Stimulated activated memory B cell treated with anti-CD40 and anti-IgM and Interleukin-4, amounts not matched to agents 10 μg/mL and 1 μg/mL and 100 μg/mL, for 72 hours (primary cell): ENCODE measurements around the gene MOB3B.

Experiments
- ATAC-seq: fragments of 150-1000 bp; cut with Tn5 transposase; 2 replicates; pipeline ENCODE4 v1.10.0; 2021
- H3K27ac Mint-ChIP-seq: one replicate; pipeline ENCODE4 v1.8.0; 2022; ENCODE audit warnings: mild to moderate bottlenecking, mixed read lengths
- H3K27me3 Mint-ChIP-seq: one replicate; pipeline ENCODE4 v1.8.0; 2022; ENCODE audit warnings: mixed read lengths
- H3K36me3 Mint-ChIP-seq: one replicate; pipeline ENCODE4 v1.8.0; 2022; ENCODE audit warnings: mixed read lengths
- H3K4me1 Mint-ChIP-seq: one replicate; pipeline ENCODE4 v1.8.0; 2022; ENCODE audit warnings: mixed read lengths
- H3K4me3 Mint-ChIP-seq: one replicate; pipeline ENCODE4 v1.8.0; 2022; ENCODE audit warnings: mild to moderate bottlenecking, moderate library complexity, mixed read lengths
- H3K9me3 Mint-ChIP-seq: one replicate; pipeline ENCODE4 v1.8.0; 2022; ENCODE audit warnings: mixed read lengths

MOB3B gene

DNA sequence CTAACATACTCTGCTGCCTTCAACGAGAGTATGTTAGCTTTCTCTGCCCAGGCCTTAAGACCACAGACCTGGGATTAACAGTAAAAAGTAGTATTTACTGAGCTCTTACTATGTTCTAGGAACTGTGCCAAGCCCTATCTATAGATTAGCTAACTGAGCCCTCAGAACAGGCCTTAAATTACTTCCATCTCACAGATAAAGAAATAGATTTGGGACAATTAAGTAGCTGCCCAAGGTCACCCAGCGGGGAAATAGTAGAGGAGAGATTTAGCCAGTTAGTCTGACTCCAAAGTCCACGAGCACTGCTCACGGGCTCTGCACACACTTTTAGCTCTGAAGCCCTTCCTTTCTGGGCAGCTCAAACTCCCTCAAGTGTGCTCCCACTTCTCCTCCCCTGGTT is 168.1 kb downstream of the MOB3B start:
- Mint-ChIP-seq H3K4me1 (peaks cover 26% of the 10 kb centered on the region), H3K9me3 (no peaks in the 10 kb centered on the region), H3K4me3 (no peak overlapping the region), H3K27me3 (no peaks in the 10 kb centered on the region), H3K36me3 (peaks cover 11% of the 10 kb centered on the region), H3K27ac (no peak overlapping the region)
- ATAC-seq: no peak

GRCh38 chr9:27359763-27360162 is 169.9 kb downstream of the MOB3B start:
- no peak for ATAC-seq
- H3K27me3 Mint-ChIP-seq: no peaks in the 10 kb centered on the region
- peaks cover 17% of the 10 kb centered on the region for H3K4me1 Mint-ChIP-seq
- no peak overlapping the region for H3K4me3 Mint-ChIP-seq
- no peak overlapping the region for H3K27ac Mint-ChIP-seq
- H3K9me3 Mint-ChIP-seq: no peaks in the 10 kb centered on the region
- peaks cover 11% of the 10 kb centered on the region for H3K36me3 Mint-ChIP-seq

DNA sequence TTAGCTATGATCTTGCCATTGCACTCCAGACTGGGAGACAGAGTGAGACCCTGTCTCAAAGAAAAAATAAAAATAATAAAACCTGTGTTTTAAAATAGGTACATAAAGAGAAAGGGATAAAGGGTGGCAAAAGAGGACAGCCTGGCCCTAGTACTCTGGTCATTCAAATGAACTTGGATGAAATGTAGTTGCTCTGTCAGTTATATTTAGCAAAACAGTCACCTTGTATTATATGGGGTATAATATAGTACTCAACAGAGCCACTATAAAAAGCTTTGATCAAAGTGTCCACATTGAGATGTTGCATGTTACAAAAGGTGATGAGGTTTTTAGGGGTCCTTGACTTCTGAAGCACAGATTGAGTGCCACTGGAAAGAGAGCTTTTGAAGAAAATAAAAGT is 171.6 kb downstream of the MOB3B start:
- H3K4me1 Mint-ChIP-seq: peaks cover 31% of the 10 kb centered on the region

GRCh38 chr9:27356446-27356845 is 173.2 kb downstream of the MOB3B start:
- Mint-ChIP-seq H3K27me3 (no peaks in the 10 kb centered on the region), H3K36me3 (peaks cover 11% of the 10 kb centered on the region), H3K4me3 (no peak overlapping the region), H3K9me3 (no peaks in the 10 kb centered on the region), H3K27ac (peak overlapping the region; percentile 50), H3K4me1 (peaks cover 47% of the 10 kb centered on the region)
- ATAC-seq: no peak

More for the DNA sequence above, 171.6 kb downstream of the MOB3B start:
- Mint-ChIP-seq H3K27me3 (no peaks in the 10 kb centered on the region), H3K27ac (peak overlapping the region; percentile 1), H3K4me3 (no peak overlapping the region), H3K9me3 (no peaks in the 10 kb centered on the region), H3K36me3 (peaks cover 11% of the 10 kb centered on the region)
- no peak for ATAC-seq

DNA sequence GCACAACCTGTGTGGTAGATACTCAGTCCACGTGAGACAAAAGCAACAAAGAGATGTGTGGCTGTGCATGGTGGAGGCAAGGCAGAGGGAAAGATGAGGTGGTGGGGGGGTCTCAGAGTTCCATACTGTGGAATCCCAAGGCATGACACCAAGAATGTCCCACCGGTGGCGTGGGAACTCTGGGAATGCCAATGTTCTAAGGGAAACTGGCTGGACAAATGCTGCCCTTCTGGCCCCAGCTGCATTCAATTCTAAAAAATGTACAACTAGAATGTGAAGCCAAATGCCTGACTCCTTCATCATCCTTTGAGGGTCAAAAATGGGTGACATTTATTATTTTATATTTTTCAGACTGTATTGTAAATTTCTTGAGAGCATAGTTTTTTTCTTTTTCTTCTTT is 174.4 kb downstream of the MOB3B start:
- peaks cover 11% of the 10 kb centered on the region for H3K36me3 Mint-ChIP-seq
- peaks cover 40% of the 10 kb centered on the region for H3K4me1 Mint-ChIP-seq
- no peak for ATAC-seq
- H3K27ac Mint-ChIP-seq: no peak overlapping the region
- H3K4me3 Mint-ChIP-seq: no peak overlapping the region
- H3K27me3 Mint-ChIP-seq: no peaks in the 10 kb centered on the region
- no peaks in the 10 kb centered on the region for H3K9me3 Mint-ChIP-seq

DNA sequence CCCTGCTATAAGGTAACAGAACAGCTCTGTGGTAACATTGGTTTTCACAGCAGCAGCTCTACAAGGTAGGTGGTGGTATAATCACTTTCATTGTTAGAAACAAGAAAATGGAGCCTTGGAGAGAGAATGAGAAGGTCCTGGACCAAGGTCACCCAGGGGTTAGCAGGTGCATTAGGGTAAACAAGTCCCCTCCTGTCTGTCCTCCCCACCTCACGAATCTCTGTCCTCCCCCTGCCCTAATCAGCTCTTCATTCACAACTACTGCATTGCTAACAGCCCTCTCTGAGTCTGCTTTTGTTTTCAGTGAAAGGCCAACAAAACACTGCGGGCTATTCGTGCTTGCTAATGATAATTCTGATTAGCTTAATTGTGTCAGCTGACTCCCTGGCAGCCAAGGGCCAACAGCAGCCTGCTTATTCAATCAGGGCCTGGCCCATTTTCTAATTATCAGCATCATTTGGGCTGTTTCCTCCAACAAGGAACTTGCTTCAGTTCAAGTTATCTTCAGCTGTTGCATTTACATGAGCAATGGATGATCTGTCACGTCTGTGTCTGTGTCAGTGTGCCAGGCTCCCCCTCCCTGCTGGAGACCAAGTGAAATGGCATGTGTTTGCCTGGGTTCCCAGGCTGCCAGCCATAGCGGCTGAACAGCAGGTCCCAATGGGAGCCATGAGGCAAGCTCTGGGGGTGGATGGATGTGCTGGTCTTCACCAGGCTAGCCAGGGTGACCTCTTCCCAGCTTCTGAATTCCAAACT is 176.0 kb downstream of the MOB3B start:
- no peaks in the 10 kb centered on the region for H3K27me3 Mint-ChIP-seq
- H3K36me3 Mint-ChIP-seq: peaks cover 5% of the 10 kb centered on the region
- H3K27ac Mint-ChIP-seq: peak overlapping the region; percentile 84
- ATAC-seq: peak; percentile 73
- no peaks in the 10 kb centered on the region for H3K9me3 Mint-ChIP-seq
- H3K4me1 Mint-ChIP-seq: peaks cover 53% of the 10 kb centered on the region
- H3K4me3 Mint-ChIP-seq: no peak overlapping the region

DNA sequence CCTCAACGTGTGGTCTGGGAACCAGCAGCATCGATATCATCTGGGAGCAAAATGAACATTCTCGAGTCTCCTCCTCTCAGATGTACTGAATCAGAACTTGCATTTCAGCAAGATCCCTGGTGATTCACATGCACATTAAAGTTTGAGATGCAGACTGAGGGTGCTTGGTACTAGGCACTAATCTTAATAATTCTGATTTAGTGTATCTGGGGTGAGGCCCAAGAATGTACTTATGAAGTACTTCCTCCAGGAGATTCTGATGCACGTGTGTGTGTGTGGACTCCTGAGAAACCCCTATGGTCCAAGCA is 176.5 kb downstream of the MOB3B start:
- Mint-ChIP-seq H3K36me3 (peaks cover under 1% of the 10 kb centered on the region), H3K4me3 (no peak overlapping the region), H3K27me3 (no peaks in the 10 kb centered on the region), H3K27ac (peak overlapping the region; percentile 84), H3K4me1 (peaks cover 58% of the 10 kb centered on the region), H3K9me3 (no peaks in the 10 kb centered on the region)
- no peak for ATAC-seq

GRCh38 chr9:27352457-27353165 is 177.0 kb downstream of the MOB3B start:
- Mint-ChIP-seq H3K9me3 (no peaks in the 10 kb centered on the region), H3K27me3 (no peaks in the 10 kb centered on the region), H3K27ac (peak overlapping the region; percentile 84), H3K4me3 (no peak overlapping the region), H3K4me1 (peaks cover 63% of the 10 kb centered on the region), H3K36me3 (no peaks in the 10 kb centered on the region)
- peak; percentile 66 for ATAC-seq

- H3K9me3 Mint-ChIP-seq: no peaks in the 10 kb centered on the region
- peaks cover 63% of the 10 kb centered on the region for H3K4me1 Mint-ChIP-seq
- H3K27ac Mint-ChIP-seq: peak overlapping the region; percentile 84
Observed at GRCh38 chr9:27351438-27351837, 178.2 kb downstream of the MOB3B start.

DNA sequence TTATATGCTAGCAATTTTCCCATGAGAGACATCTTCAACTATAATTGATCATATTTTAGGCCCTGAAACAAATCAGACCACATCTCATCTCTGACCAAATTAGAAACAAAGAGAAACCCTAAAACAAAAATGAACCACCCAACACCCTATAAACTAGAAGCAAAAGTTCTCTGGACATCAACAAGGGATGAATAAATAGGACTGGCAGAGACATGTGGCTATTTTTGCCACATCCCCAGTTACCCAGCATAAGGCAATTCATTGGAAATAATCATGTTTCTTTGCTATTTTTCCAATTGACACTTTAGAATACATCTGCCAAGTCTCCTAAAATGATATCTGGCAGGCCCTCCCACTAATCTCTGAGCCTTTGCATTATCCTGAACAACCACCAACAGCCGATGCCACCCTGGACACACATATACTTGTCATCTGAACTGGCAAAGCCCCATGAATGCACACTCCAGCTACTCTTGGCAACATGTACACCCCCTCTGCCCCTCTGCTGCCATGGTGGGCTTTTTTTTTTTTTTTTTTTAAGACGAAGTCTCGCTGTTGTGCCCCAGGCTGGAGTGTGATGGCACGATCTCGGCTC is 179.1 kb downstream of the MOB3B start:
- Mint-ChIP-seq H3K27me3 (no peaks in the 10 kb centered on the region), H3K27ac (peak overlapping the region; percentile 40), H3K4me3 (no peak overlapping the region), H3K9me3 (no peaks in the 10 kb centered on the region), H3K36me3 (no peaks in the 10 kb centered on the region), H3K4me1 (peaks cover 60% of the 10 kb centered on the region)
- no peak for ATAC-seq

More at GRCh38 chr9:27351438-27351837, 178.2 kb downstream of the MOB3B start:
- ATAC-seq: no peak
- Mint-ChIP-seq H3K27me3 (no peaks in the 10 kb centered on the region), H3K4me3 (no peak overlapping the region), H3K36me3 (no peaks in the 10 kb centered on the region)

DNA sequence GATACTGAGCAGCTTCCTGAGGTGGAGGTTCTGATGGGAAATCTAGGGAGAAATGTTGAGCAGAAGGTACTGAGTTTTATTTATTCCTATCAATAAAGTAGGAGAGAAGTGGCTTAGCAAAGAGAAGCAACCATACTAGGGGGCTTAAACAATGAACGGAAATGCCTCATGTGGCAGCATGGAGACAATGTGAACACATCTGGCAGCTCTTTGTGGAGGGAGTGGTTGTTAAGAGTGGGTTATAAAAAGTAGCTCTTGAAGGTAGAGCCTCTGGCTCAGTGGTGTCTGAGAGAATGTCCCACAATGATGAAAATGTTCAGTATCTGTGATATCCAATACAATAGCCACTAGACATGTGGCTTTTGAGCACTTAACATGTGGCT is 179.9 kb downstream of the MOB3B start:
- Mint-ChIP-seq H3K9me3 (no peaks in the 10 kb centered on the region), H3K4me1 (peaks cover 60% of the 10 kb centered on the region), H3K27me3 (no peaks in the 10 kb centered on the region), H3K36me3 (no peaks in the 10 kb centered on the region), H3K4me3 (no peak overlapping the region), H3K27ac (peak overlapping the region; percentile 40)
- ATAC-seq: no peak

- peaks cover 56% of the 10 kb centered on the region for H3K4me1 Mint-ChIP-seq
- no peaks in the 10 kb centered on the region for H3K9me3 Mint-ChIP-seq
- peak overlapping the region; percentile 40 for H3K27ac Mint-ChIP-seq
- no peak overlapping the region for H3K4me3 Mint-ChIP-seq
- no peak for ATAC-seq
- no peaks in the 10 kb centered on the region for H3K27me3 Mint-ChIP-seq
- H3K36me3 Mint-ChIP-seq: no peaks in the 10 kb centered on the region
Observed at GRCh38 chr9:27348785-27349697, 180.6 kb downstream of the MOB3B start.

GRCh38 chr9:27347889-27348288 is 181.7 kb downstream of the MOB3B start:
- Mint-ChIP-seq H3K36me3 (no peaks in the 10 kb centered on the region), H3K4me3 (no peak overlapping the region), H3K27me3 (no peaks in the 10 kb centered on the region), H3K27ac (peak overlapping the region; percentile 40), H3K9me3 (no peaks in the 10 kb centered on the region), H3K4me1 (peaks cover 44% of the 10 kb centered on the region)
- peak; percentile 84 for ATAC-seq

DNA sequence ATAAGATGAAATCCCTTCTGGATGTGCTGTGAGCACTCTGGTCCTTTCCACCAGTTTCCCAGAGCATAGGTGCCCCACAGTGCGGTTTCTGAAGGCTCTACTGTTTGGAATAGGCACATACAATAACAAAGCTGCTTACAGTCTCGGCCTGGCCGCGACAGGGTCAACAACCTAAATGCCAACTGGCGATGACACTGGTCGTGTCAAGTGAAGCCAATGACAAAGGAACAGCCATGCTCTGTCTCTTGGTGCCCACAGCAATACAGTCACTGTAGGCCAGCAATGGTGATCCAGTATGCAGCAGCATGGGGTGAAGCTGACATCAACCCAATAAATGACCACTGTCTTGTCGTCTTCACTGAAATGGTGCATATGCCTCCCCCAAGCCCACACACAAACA is 184.8 kb downstream of the MOB3B start:
- Mint-ChIP-seq H3K4me3 (no peak overlapping the region), H3K27me3 (no peaks in the 10 kb centered on the region), H3K9me3 (no peaks in the 10 kb centered on the region), H3K36me3 (no peaks in the 10 kb centered on the region), H3K27ac (no peak overlapping the region), H3K4me1 (peaks cover 42% of the 10 kb centered on the region)
- no peak for ATAC-seq
